Testis (tissue), 2 donors: ENCODE data around the gene SMURF1.

Experiments used
- CTCF ChIP-seq, 3 experiments: fragments of 450-650 bp in 2 of 3; fragments of 200-600 bp in 1 of 3; sonication (generic) in 1 of 3; IDR thresholded peaks; one replicate each; pipeline ENCODE4 v1.5.1; 2016 to 2019; ENCODE audit warnings: antibody characterized with exemption in 3 of 3, mild to moderate bottlenecking in 2 of 3, moderate library complexity in 1 of 3
- POLR2A ChIP-seq: fragments of 450-650 bp; IDR thresholded peaks from one replicate; pipeline ENCODE4 v1.6.1; 2017; ENCODE audit warnings: antibody characterized with exemption, mild to moderate bottlenecking, moderate library complexity

- TF ChIP-seq CTCF (IDR thresholded peaks at IDR 0.05) (no peak), POLR2A (no peak)
Observed at GRCh38 chr7:99047526-99048077, 96.3 kb downstream of the SMURF1 start.
